GM20000 (cell line): ENCODE results near the gene PTPRT.

Source experiments
- DNase-seq: peaks from one replicate; pipeline ENCODE4 v3.0.0; 2012; ENCODE audit warnings: low spot score
- CTCF ChIP-seq: IDR thresholded peaks from 2 replicates; pipeline ENCODE4 v1.5.1; 2012; ENCODE audit warnings: mild to moderate bottlenecking, control low read depth; ENCODE audit errors: extremely low read depth, missing control alignments

The PTPRT gene

GRCh38 chr20:42959996-42960395 lies 229.7 kb downstream of the PTPRT start:
- TF ChIP-seq CTCF = no peak
- DNase-seq = no peak

- TF ChIP-seq CTCF = no peak
- no peak for DNase-seq
Measured at GRCh38 chr20:42958367-42959069, 231.2 kb downstream of the PTPRT start.

- TF ChIP-seq CTCF = no peak
- DNase-seq = no peak
Measured at GRCh38 chr20:42957704-42958095, 232.0 kb downstream of the PTPRT start.

GRCh38 chr20:42957018-42957703 lies 232.5 kb downstream of the PTPRT start:
- no peak for DNase-seq
- TF ChIP-seq CTCF = no peak

GRCh38 chr20:42955713-42956112 lies 234.0 kb downstream of the PTPRT start:
- DNase-seq = no peak
- no peak for TF ChIP-seq CTCF

- no peak for DNase-seq
- TF ChIP-seq CTCF = no peak
Measured at GRCh38 chr20:42954951-42955350, 234.8 kb downstream of the PTPRT start.

- TF ChIP-seq CTCF = no peak
- no peak for DNase-seq
Measured at GRCh38 chr20:42949950-42950349, 239.8 kb downstream of the PTPRT start.
